ENCODE results near the gene CALML5.

The CALML5 gene

DNA sequence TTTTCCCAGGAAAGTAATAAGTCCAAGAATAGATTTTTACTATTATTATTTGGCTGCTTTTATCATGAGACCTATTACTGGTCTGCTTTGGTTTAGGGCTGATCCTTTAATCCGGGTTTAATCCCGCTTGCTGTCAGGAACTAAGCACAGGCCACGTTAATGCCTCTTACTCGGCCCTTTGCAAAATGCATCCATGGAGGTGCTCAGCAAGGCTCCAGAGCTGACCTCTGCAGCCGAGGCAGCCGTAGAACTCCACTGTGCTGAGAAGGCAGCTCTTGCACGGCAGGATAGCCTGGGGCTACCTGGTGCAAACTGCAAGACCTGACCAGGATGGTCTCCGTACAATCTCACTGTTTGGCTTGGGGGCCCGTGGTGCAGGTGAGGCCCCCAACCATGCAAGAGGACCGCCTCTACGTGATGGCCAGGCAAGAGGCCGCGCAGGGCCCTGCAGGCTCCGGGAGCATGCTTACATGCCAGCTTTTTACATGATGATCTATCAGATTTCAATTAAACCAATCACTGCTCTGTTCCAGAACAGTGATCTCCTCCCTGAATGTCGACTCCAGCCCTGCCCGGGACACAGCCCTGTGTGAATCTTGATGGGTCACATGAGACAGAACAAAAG lies 15.0 kb upstream of the CALML5 start:
- no CpG with 5 or more reads among the region's 16 CpGs for WGBS (ENCODE audit: extremely low coverage, insufficient coverage, low lambda C conversion rate)
- Histone ChIP-seq H3K56ac (ENCODE audit: low read length) (no peak overlapping the region), H2BK15ac (replicated peaks; ENCODE audit: low read depth) (no peak overlapping the region)

GRCh38 chr10:5512881-5513612 lies 13.7 kb upstream of the CALML5 start:
- Histone ChIP-seq H3K23ac (ENCODE audit: low read length) (no peak overlapping the region), H3K56ac (ENCODE audit: low read length) (no peak overlapping the region), H2BK15ac (replicated peaks; ENCODE audit: low read depth) (no peak overlapping the region), H3K79me1 (ENCODE audit: low read length) (no peaks in the 10 kb centered on the region), H2AK5ac (ENCODE audit: low read length) (no peak overlapping the region), H3K27me3 (ENCODE audit: insufficient read depth, low read length, poor library complexity) (no peaks in the 10 kb centered on the region), H3K9ac (ENCODE audit: low read length) (no peak overlapping the region), H3K4ac (ENCODE audit: low read depth, low read length) (no peak overlapping the region), H2BK120ac (ENCODE audit: low read depth, low read length) (no peak overlapping the region), H4K5ac (ENCODE audit: low read length) (no peak overlapping the region), H3K27ac (ENCODE audit: low read depth, low read length) (no peak overlapping the region), H2BK5ac (ENCODE audit: low read length) (no peak overlapping the region), H3K36me3 (ENCODE audit: control insufficient read depth, insufficient read depth, low read length) (no peaks in the 10 kb centered on the region), H3K4me2 (ENCODE audit: low read length) (no peak overlapping the region), H3K4me1 (ENCODE audit: control insufficient read depth, low read depth, low read length) (no peaks in the 10 kb centered on the region), H3K4me3 (ENCODE audit: low read length) (no peak overlapping the region), H4K8ac (ENCODE audit: low read depth, low read length) (no peak overlapping the region), H3K79me2 (ENCODE audit: control insufficient read depth, insufficient read depth, low read length) (no peaks in the 10 kb centered on the region), H3K18ac (ENCODE audit: low read length) (no peak overlapping the region)
- no peak for DNase-seq
- no CpG with 5 or more reads among the region's 15 CpGs for WGBS (ENCODE audit: extremely low coverage, insufficient coverage, low lambda C conversion rate)

More for the DNA sequence above, 15.0 kb upstream of the CALML5 start:
- no peaks in the 10 kb centered on the region for H3K4me1 ChIP-seq (ENCODE audit: control insufficient read depth, low read depth, low read length)
- DNase-seq, result no peak
- no peak overlapping the region for H3K4me3 ChIP-seq (ENCODE audit: low read length)
- H3K79me1 ChIP-seq (ENCODE audit: low read length), result no peaks in the 10 kb centered on the region
- no peak overlapping the region for H3K4ac ChIP-seq (ENCODE audit: low read depth, low read length)
- H2BK5ac ChIP-seq (ENCODE audit: low read length), result no peak overlapping the region
- H3K18ac ChIP-seq (ENCODE audit: low read length), result no peak overlapping the region
- H3K36me3 ChIP-seq (ENCODE audit: control insufficient read depth, insufficient read depth, low read length), result no peaks in the 10 kb centered on the region
- H3K23ac ChIP-seq (ENCODE audit: low read length), result no peak overlapping the region
- no peak overlapping the region for H3K4me2 ChIP-seq (ENCODE audit: low read length)
- no peak overlapping the region for H3K9ac ChIP-seq (ENCODE audit: low read length)
- no peak overlapping the region for H4K8ac ChIP-seq (ENCODE audit: low read depth, low read length)
- no peak overlapping the region for H2BK120ac ChIP-seq (ENCODE audit: low read depth, low read length)
- H2AK5ac ChIP-seq (ENCODE audit: low read length), result no peak overlapping the region
- H3K27ac ChIP-seq (ENCODE audit: low read depth, low read length), result no peak overlapping the region
- no peaks in the 10 kb centered on the region for H3K27me3 ChIP-seq (ENCODE audit: insufficient read depth, low read length, poor library complexity)
- H3K79me2 ChIP-seq (ENCODE audit: control insufficient read depth, insufficient read depth, low read length), result no peaks in the 10 kb centered on the region
- no peak overlapping the region for H4K5ac ChIP-seq (ENCODE audit: low read length)

- Histone ChIP-seq H3K9ac (ENCODE audit: low read length) (no peak overlapping the region), H3K4ac (ENCODE audit: low read depth, low read length) (no peak overlapping the region), H3K36me3 (ENCODE audit: control insufficient read depth, insufficient read depth, low read length) (no peaks in the 10 kb centered on the region), H3K4me1 (ENCODE audit: control insufficient read depth, low read depth, low read length) (no peaks in the 10 kb centered on the region), H3K79me2 (ENCODE audit: control insufficient read depth, insufficient read depth, low read length) (no peaks in the 10 kb centered on the region), H4K5ac (ENCODE audit: low read length) (no peak overlapping the region), H3K27me3 (ENCODE audit: insufficient read depth, low read length, poor library complexity) (no peaks in the 10 kb centered on the region), H4K8ac (ENCODE audit: low read depth, low read length) (no peak overlapping the region), H2AK5ac (ENCODE audit: low read length) (no peak overlapping the region), H2BK120ac (ENCODE audit: low read depth, low read length) (no peak overlapping the region), H3K4me2 (ENCODE audit: low read length) (no peak overlapping the region), H3K56ac (ENCODE audit: low read length) (no peak overlapping the region), H3K27ac (ENCODE audit: low read depth, low read length) (no peak overlapping the region), H3K23ac (ENCODE audit: low read length) (no peak overlapping the region), H3K18ac (ENCODE audit: low read length) (no peak overlapping the region), H2BK15ac (replicated peaks; ENCODE audit: low read depth) (no peak overlapping the region), H3K79me1 (ENCODE audit: low read length) (no peaks in the 10 kb centered on the region), H3K4me3 (ENCODE audit: low read length) (no peak overlapping the region), H2BK5ac (ENCODE audit: low read length) (no peak overlapping the region)
- WGBS (ENCODE audit: extremely low coverage, insufficient coverage, low lambda C conversion rate), result no CpG with 5 or more reads among the region's 25 CpGs
- DNase-seq, result no peak
Measured at GRCh38 chr10:5512331-5512730, 13.0 kb upstream of the CALML5 start.

- no peaks in the 10 kb centered on the region for H3K4me1 ChIP-seq (ENCODE audit: control insufficient read depth, low read depth, low read length)
- peak overlapping the region; percentile 74 for H2AK5ac ChIP-seq (ENCODE audit: low read length)
- no peak overlapping the region for H3K4me3 ChIP-seq (ENCODE audit: low read length)
- H3K4me2 ChIP-seq (ENCODE audit: low read length), result no peak overlapping the region
- H3K36me3 ChIP-seq (ENCODE audit: control insufficient read depth, insufficient read depth, low read length), result no peaks in the 10 kb centered on the region
- no peaks in the 10 kb centered on the region for H3K79me2 ChIP-seq (ENCODE audit: control insufficient read depth, insufficient read depth, low read length)
- WGBS (ENCODE audit: extremely low coverage, insufficient coverage, low lambda C conversion rate), result no CpG with 5 or more reads among the region's 17 CpGs
- H4K5ac ChIP-seq (ENCODE audit: low read length), result no peak overlapping the region
- no peak overlapping the region for H2BK120ac ChIP-seq (ENCODE audit: low read depth, low read length)
- no peaks in the 10 kb centered on the region for H3K79me1 ChIP-seq (ENCODE audit: low read length)
- no peak overlapping the region for H4K8ac ChIP-seq (ENCODE audit: low read depth, low read length)
- no peak overlapping the region for H2BK5ac ChIP-seq (ENCODE audit: low read length)
- no peaks in the 10 kb centered on the region for H3K27me3 ChIP-seq (ENCODE audit: insufficient read depth, low read length, poor library complexity)
- H3K4ac ChIP-seq (ENCODE audit: low read depth, low read length), result no peak overlapping the region
- H3K27ac ChIP-seq (ENCODE audit: low read depth, low read length), result no peak overlapping the region
- H3K56ac ChIP-seq (ENCODE audit: low read length), result peak overlapping the region; percentile 22
- no peak overlapping the region for H3K23ac ChIP-seq (ENCODE audit: low read length)
- no peak overlapping the region for H2BK15ac ChIP-seq (replicated peaks; ENCODE audit: low read depth)
- no peak overlapping the region for H3K9ac ChIP-seq (ENCODE audit: low read length)
- DNase-seq, result no peak
- no peak overlapping the region for H3K18ac ChIP-seq (ENCODE audit: low read length)
Measured at GRCh38 chr10:5511885-5512280, 12.5 kb upstream of the CALML5 start.

GRCh38 chr10:5511231-5511884 lies 12.0 kb upstream of the CALML5 start:
- Histone ChIP-seq H2BK120ac (ENCODE audit: low read depth, low read length) (no peak overlapping the region), H3K27me3 (ENCODE audit: insufficient read depth, low read length, poor library complexity) (no peaks in the 10 kb centered on the region), H3K4me1 (ENCODE audit: control insufficient read depth, low read depth, low read length) (no peaks in the 10 kb centered on the region), H2BK15ac (replicated peaks; ENCODE audit: low read depth) (no peak overlapping the region), H3K4me2 (ENCODE audit: low read length) (no peak overlapping the region), H3K27ac (ENCODE audit: low read depth, low read length) (no peak overlapping the region), H4K8ac (ENCODE audit: low read depth, low read length) (no peak overlapping the region), H3K79me1 (ENCODE audit: low read length) (no peaks in the 10 kb centered on the region), H3K4ac (ENCODE audit: low read depth, low read length) (peak overlapping the region; percentile 19), H2AK5ac (ENCODE audit: low read length) (no peak overlapping the region), H3K4me3 (ENCODE audit: low read length) (no peak overlapping the region), H3K23ac (ENCODE audit: low read length) (no peak overlapping the region), H2BK5ac (ENCODE audit: low read length) (no peak overlapping the region), H3K56ac (ENCODE audit: low read length) (peak overlapping the region; percentile 22), H3K9ac (ENCODE audit: low read length) (no peak overlapping the region), H4K5ac (ENCODE audit: low read length) (no peak overlapping the region), H3K36me3 (ENCODE audit: control insufficient read depth, insufficient read depth, low read length) (no peaks in the 10 kb centered on the region), H3K18ac (ENCODE audit: low read length) (no peak overlapping the region), H3K79me2 (ENCODE audit: control insufficient read depth, insufficient read depth, low read length) (no peaks in the 10 kb centered on the region)
- WGBS (ENCODE audit: extremely low coverage, insufficient coverage, low lambda C conversion rate), result no CpG with 5 or more reads among the region's 32 CpGs
- DNase-seq, result peak; percentile 36
